Rectal smooth muscle tissue (tissue), 1 donor: ENCODE measurements around the gene MPHOSPH9.

Experiments
- H3K27ac ChIP-seq: one replicate; pipeline ENCODE4 v1.7.0; 2013; ENCODE audit warnings: low read depth, low read length, inconsistent platforms
- H3K27me3 ChIP-seq: one replicate; pipeline ENCODE4 v1.7.0; 2013; ENCODE audit warnings: low read length; ENCODE audit not compliant: control insufficient read depth, insufficient read depth
- H3K36me3 ChIP-seq: one replicate; pipeline ENCODE4 v1.7.0; 2013; ENCODE audit warnings: low read length; ENCODE audit not compliant: control insufficient read depth, insufficient read depth
- H3K4me1 ChIP-seq: one replicate; pipeline ENCODE4 v1.7.0; 2013; ENCODE audit warnings: low read length; ENCODE audit not compliant: control insufficient read depth, insufficient read depth
- H3K4me3 ChIP-seq: one replicate; pipeline ENCODE4 v1.7.0; 2013; ENCODE audit warnings: low read length
- H3K9ac ChIP-seq: one replicate; pipeline ENCODE4 v1.7.0; 2013; ENCODE audit warnings: low read length

Gene MPHOSPH9

DNA sequence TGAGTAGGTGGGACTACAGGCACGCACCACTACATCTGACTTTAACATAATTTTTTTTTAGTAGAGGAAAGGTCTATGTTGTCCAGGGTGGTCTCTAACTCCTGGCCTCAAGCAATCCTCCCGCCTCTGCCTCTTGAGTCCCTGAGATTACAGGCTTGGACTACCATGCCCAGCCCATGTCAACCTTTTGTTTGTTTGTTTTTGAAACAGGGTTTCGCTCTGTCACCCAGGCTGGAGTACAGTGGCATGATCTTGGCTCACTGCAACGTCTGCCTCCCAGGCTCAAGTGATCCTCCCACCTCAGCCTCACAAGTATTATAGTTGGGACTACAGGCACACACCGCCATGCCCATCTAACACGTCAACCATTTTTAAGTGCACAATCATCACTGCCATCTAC is 111.3 kb downstream of the MPHOSPH9 start:
- peaks cover 28% of the 10 kb centered on the region for H3K4me1 ChIP-seq
- H3K4me3 ChIP-seq, result no peak overlapping the region
- H3K36me3 ChIP-seq, result no peaks in the 10 kb centered on the region
- no peaks in the 10 kb centered on the region for H3K27me3 ChIP-seq
- no peak overlapping the region for H3K9ac ChIP-seq
- no peak overlapping the region for H3K27ac ChIP-seq

DNA sequence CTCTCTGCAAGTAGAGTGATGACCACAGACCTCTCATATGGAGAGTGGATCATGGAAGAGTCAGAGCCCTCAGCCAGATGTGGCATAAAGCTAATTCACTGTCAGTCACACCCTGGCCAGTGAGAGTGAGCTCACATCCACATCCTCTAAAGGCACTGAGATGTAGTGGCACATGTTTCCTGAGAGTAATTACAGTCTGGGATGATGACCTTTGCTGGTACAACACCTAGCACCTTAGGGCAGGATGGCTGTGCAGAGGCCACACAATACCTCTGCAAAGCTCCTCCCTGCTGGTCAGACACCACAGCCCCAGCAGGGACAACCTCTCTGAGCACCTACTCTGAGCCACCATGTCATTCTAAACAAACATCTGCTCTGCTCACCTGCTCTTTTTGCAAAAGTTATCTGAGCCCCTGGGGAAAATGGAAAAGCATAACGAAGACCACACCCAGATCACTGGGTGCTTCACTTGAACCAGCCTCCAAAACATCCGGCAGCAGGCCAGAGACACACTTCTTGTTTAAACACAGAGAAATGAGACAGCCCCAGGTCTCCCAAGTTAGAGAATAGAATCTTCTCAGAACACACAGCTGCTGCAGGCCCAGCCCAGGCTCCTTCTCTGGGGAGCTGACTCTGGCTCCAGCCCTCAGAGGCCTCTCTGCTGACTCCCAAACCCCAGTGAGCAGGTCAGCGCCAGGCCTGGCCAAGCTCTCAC is 112.3 kb downstream of the MPHOSPH9 start:
- Histone ChIP-seq H3K27ac (no peak overlapping the region), H3K27me3 (no peaks in the 10 kb centered on the region), H3K4me1 (peaks cover 32% of the 10 kb centered on the region), H3K36me3 (no peaks in the 10 kb centered on the region), H3K9ac (no peak overlapping the region), H3K4me3 (no peak overlapping the region)

DNA sequence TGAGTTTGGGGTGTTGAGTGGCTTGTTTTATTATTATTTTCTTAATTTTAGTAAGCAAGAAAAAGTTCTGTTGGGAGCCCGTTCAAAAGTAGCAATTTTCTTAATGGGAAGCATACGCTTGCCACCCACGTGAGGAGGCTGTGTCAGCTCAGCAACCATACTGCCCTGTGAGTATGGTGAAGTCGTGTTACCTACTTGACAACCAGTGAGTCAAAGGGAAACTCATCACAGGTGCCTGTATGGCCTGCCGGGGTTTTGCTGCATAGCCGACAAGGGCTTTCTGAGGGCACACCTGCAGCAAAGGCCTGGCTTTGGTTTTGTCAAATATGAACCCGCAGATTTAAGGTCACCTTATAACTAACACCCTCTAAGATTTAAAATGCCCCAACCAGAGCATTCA is 113.1 kb downstream of the MPHOSPH9 start:
- H3K9ac ChIP-seq, result no peak overlapping the region
- no peaks in the 10 kb centered on the region for H3K27me3 ChIP-seq
- no peak overlapping the region for H3K4me3 ChIP-seq
- no peak overlapping the region for H3K27ac ChIP-seq
- no peaks in the 10 kb centered on the region for H3K36me3 ChIP-seq
- H3K4me1 ChIP-seq, result peaks cover 38% of the 10 kb centered on the region

DNA sequence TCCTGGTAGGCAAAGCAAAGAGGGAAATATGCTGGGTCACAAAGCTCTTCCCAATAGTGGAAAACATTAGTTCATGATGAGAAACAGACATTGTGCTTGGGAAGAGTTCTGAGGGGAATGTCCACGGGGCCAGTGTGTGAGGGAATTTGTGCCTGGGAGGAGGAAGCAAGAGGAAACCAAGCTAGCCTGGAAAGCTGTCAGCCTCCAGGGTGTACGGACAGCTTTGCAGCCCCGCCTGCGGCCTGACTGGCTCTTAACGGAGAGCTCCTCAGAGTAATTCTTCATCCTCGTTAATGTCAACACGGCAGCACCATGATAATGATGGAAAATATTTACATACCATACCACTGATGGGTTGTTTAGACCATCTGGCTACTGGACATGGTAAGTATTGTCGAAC is 114.4 kb downstream of the MPHOSPH9 start:
- H3K4me3 ChIP-seq, result no peak overlapping the region
- H3K36me3 ChIP-seq, result no peaks in the 10 kb centered on the region
- H3K27ac ChIP-seq, result peak overlapping the region; percentile 90
- peaks cover 44% of the 10 kb centered on the region for H3K4me1 ChIP-seq
- H3K9ac ChIP-seq, result peak overlapping the region; percentile 19
- no peaks in the 10 kb centered on the region for H3K27me3 ChIP-seq

DNA sequence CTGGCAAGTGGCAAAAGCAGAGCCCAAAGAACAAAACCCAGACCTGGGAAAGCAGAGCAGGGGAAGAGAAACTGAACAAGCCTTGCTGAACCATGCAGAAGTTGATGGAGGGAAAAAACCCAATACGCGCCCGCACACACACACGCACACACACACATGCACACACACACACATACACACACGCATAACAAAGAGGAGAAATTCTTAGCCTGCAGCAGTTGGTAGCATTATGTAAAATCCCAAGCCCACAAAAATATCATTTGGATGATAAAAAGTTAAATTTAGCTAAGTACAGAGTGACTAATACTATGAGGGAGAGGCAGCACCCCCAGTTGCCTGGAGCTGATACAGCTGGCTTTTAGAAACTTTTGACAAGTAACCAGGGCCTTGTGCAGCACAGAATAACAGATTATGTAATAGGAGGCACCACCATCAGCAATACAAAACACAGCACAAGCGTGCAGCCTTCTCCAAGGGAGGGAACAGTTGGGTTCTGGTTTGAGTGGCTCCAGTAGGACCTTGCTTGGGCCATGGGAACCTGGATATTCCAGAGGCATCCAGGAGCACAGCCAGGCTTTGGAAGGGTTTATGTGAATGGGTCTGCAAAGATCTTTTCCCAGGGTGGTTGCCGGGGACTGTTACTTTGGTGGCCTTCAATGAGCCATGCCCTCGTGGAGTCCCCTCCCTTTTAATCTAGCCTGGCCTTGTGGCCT is 117.4 kb downstream of the MPHOSPH9 start:
- H3K27ac ChIP-seq, result peak overlapping the region; percentile 90
- no peaks in the 10 kb centered on the region for H3K27me3 ChIP-seq
- H3K36me3 ChIP-seq, result no peaks in the 10 kb centered on the region
- H3K4me1 ChIP-seq, result peaks cover 51% of the 10 kb centered on the region
- H3K4me3 ChIP-seq, result peak overlapping the region; percentile 35
- no peak overlapping the region for H3K9ac ChIP-seq

DNA sequence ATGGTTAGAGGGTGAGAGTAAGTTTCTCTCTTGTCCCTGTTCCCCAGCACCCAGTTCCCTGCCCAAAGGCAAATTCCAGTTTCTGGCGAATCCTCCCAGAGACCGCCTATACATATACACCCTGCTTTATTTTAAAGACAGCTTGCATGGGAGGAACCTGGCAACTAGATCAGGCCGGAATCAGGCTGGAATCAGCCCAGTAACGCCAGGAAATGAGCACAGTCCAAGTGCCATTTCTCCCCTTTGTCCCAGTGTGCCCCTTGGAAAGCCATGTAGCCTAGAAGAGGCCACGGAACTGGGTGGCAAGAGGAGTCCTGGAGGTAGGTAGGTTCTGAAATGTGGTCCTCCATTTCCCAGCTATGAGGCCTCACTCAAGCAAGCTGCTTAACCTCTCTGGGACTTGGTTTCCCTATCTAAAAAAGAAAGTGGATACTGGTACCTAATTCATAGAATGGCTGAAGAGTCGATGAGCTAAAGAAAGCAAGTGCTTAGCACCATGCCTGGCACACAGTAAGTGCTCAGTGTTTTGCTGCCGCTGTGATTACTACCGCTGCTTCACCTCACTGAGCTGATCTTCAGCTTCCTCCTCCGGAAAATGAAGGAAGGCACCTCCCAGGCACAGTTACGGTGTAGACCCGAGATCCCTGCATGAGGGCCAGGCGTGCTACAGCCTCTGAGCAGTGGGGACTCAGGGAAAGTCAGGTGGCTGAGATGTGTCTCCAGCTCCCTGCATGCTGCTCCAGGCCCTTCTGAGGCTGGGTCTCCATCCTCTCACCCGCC is 118.4 kb downstream of the MPHOSPH9 start:
- H3K27me3 ChIP-seq, result no peaks in the 10 kb centered on the region
- peaks cover 51% of the 10 kb centered on the region for H3K4me1 ChIP-seq
- H3K27ac ChIP-seq, result peak overlapping the region; percentile 90
- no peaks in the 10 kb centered on the region for H3K36me3 ChIP-seq
- H3K4me3 ChIP-seq, result peak overlapping the region; percentile 35
- no peak overlapping the region for H3K9ac ChIP-seq

DNA sequence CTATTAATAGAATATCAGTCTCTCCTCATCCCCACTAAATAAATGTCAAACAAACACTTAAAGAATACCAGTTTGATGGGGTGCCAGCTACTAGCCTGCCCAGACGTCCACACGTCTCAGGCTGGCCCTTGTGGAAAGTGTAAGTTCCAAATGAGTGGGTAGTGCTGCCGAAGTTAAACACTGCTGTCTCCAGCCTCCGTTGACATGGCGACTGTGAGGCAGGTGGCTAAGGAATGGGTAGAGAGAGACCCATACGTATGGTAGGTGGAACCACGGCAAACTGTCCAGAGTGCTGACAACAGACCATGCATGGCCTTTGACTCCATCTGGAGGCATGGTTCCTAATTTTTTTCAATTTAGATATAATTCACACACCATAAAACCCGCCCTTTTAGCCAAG is 119.9 kb downstream of the MPHOSPH9 start:
- H3K36me3 ChIP-seq, result peaks cover 1% of the 10 kb centered on the region
- peaks cover 44% of the 10 kb centered on the region for H3K4me1 ChIP-seq
- peak overlapping the region; percentile 45 for H3K27ac ChIP-seq
- H3K27me3 ChIP-seq, result no peaks in the 10 kb centered on the region
- H3K9ac ChIP-seq, result no peak overlapping the region
- H3K4me3 ChIP-seq, result no peak overlapping the region

DNA sequence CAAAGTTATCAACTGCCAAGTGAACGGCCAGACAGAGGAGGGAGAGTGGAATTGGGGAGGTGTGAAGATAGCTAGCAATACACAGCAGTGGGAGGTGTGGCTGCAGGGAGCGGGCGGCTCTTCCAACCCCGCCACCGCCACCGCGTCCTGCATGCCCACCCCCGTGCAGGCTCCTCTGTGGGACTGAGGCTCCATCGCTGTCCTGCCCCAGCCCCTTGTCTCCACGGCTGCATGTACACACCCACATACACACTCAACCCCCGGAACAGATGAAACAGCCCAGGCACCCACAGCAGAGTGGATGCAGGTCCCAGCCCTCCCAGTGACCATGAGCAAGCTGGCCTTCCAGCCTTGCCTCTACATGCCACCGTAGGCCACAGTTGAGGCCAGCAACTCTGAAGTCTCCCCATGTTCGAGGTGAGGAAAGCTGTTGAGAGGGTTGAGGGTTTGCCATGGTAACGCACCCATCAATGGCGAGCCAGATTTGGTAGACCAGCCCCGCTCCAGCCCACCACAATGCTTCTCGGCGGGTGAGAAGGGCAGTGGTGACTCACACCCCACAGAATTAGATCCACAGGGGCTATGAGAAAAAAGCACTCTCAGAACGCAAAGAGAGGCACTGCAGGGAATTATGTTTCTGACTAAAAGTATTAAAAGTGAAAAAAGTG is 121.3 kb downstream of the MPHOSPH9 start:
- Histone ChIP-seq H3K27me3 (no peaks in the 10 kb centered on the region), H3K27ac (peak overlapping the region; percentile 33), H3K36me3 (peaks cover 3% of the 10 kb centered on the region), H3K9ac (no peak overlapping the region), H3K4me1 (peaks cover 36% of the 10 kb centered on the region), H3K4me3 (no peak overlapping the region)

DNA sequence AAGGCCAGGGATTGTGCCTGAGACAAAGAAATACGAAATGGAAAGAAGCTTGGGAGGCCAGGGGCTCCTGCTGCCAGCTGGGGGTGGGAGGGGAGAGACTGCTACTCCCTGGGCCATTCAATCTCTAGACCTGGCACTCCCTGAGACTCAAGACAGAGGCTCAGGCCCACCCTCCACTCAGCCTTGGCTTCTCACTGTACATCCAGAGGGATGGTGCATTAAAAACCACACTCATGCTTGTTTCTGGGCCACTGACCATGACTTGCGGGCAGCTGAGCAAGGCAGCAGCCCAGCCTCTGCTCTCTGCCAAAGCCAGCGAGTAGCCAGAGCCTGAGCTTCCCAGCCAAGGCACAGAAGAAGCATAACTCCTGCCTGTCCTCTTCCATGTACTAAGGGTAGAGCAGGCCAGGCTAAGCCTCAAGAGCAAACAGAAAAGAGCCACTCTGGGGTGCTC is 123.6 kb downstream of the MPHOSPH9 start:
- no peak overlapping the region for H3K27ac ChIP-seq
- peaks cover 3% of the 10 kb centered on the region for H3K36me3 ChIP-seq

DNA sequence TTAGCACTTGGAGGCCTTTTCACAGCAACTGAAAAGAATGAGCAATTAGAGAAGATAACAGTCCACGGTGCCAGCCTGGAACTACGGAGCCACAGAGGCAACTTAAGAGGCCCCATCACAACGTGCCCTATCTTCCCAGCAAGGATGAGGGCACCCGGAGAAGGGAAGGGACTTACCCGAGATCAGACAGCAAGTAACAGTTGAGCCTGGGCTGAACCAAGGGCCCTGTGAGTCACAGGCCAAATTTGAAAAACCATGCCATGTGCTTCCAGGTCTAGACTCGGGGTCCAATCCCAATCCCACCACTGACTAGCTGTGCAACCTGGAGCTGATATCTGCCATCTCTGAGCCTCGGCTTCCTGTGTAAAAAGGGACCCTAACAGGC is 124.3 kb downstream of the MPHOSPH9 start:
- no peak overlapping the region for H3K4me3 ChIP-seq
- H3K36me3 ChIP-seq, result peaks cover 3% of the 10 kb centered on the region
- H3K4me1 ChIP-seq, result peaks cover 14% of the 10 kb centered on the region
- H3K9ac ChIP-seq, result no peak overlapping the region
- no peak overlapping the region for H3K27ac ChIP-seq
- no peaks in the 10 kb centered on the region for H3K27me3 ChIP-seq

More for the DNA sequence above, 123.6 kb downstream of the MPHOSPH9 start:
- Histone ChIP-seq H3K4me3 (no peak overlapping the region), H3K4me1 (peaks cover 15% of the 10 kb centered on the region), H3K27me3 (no peaks in the 10 kb centered on the region), H3K9ac (no peak overlapping the region)

DNA sequence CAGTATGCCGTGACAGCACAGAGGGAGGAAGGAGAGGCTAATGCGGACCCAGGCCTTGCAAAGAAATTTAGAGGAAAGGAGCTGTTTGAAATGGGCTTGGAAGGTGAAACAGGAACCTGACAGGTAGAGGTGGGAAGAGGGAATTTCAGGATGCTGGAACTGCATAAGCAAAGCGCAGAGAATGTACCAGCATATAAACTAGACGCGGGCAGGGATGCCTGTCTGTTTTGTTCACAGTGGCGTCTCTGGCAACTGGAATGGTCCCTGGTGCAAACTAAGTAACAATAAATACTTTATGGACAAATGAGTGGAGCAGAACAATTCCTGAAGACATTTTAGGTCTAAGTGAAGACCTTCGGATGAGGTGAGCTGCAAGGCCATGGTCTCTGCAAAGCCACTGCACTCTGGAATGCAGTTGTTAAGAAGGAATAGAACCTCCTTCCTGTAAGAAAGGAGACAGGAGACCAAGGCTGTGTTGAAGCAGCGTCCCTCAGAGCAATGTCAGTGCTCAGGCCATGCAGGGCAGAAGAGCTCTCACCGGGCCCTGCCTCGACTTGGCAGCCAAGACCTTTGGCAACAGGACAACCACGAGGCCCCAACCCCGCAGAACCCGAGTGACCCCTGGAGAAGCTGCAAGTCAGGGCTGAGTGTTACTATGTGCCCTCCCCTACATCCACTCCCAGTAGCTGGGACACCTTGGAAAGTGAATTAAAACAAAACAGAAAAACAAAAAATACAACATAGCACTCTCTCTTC is 124.8 kb downstream of the MPHOSPH9 start:
- Histone ChIP-seq H3K4me1 (peaks cover 10% of the 10 kb centered on the region), H3K4me3 (no peak overlapping the region), H3K36me3 (peaks cover 3% of the 10 kb centered on the region), H3K27ac (no peak overlapping the region), H3K27me3 (no peaks in the 10 kb centered on the region), H3K9ac (no peak overlapping the region)
